ENCODE measurements around the gene SLC22A5. TPM values are rescaled to one million over a fixed set of nuclear protein-coding genes. Genes with fewer than 3 reads are reported as not detected.

Gene SLC22A5
- total RNA-seq, 2 experiments from 2014 or later: 4.0 to 4.1 TPM

- no peak for DNase-seq
- no peak overlapping the region for H3K27ac Mint-ChIP-seq
- CTCF ChIA-PET: interaction anchor here (0.8 to 12.3 kb wide), 7 partner anchors 10 to 138 kb away, joined by 3 to 342 read pairs (median 3); no protein-coding TSS in a partner anchor
These were observed 19.5 kb downstream of the SLC22A5 start for GRCh38 chr5:132389051-132389331.

GRCh38 chr5:132389585-132390286, 20.2 kb downstream of the SLC22A5 start:
- ChIA-PET POLR2A (interaction anchor here (0.7 to 8.7 kb wide), 8 partner anchors 21 to 112 kb away, joined by 3 to 68 read pairs (median 8); partner anchors contain the start of gene IRF1), CTCF (interaction anchor here (0.6 to 12.3 kb wide), 8 partner anchors 8 to 431 kb away, joined by 3 to 342 read pairs (median 3); no protein-coding TSS in a partner anchor)
- Mint-ChIP-seq H3K4me3 (no peak overlapping the region), H3K27me3 (no peaks in the 10 kb centered on the region), H3K27ac (no peak overlapping the region), H3K9me3 (no peaks in the 10 kb centered on the region), H3K4me1 (ENCODE audit: low read depth) (peaks cover 44% of the 10 kb centered on the region), H3K36me3 (ENCODE audit: low read depth) (peaks cover 5% of the 10 kb centered on the region)
- DNase-seq: peak; percentile 35
- intact Hi-C loops (cut with micrococcal nuclease): loop anchor here (10.0 kb wide), 1 partner anchor 435 kb away; no protein-coding TSS in a partner anchor
- peak; percentile 31 for ATAC-seq
- TF ChIP-seq, protein P1, sequence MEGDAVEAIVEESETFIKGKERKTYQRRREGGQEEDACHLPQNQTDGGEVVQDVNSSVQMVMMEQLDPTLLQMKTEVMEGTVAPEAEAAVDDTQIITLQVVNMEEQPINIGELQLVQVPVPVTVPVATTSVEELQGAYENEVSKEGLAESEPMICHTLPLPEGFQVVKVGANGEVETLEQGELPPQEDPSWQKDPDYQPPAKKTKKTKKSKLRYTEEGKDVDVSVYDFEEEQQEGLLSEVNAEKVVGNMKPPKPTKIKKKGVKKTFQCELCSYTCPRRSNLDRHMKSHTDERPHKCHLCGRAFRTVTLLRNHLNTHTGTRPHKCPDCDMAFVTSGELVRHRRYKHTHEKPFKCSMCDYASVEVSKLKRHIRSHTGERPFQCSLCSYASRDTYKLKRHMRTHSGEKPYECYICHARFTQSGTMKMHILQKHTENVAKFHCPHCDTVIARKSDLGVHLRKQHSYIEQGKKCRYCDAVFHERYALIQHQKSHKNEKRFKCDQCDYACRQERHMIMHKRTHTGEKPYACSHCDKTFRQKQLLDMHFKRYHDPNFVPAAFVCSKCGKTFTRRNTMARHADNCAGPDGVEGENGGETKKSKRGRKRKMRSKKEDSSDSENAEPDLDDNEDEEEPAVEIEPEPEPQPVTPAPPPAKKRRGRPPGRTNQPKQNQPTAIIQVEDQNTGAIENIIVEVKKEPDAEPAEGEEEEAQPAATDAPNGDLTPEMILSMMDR (IDR thresholded peaks at IDR 0.05): no peak

More at GRCh38 chr5:132389051-132389331, 19.5 kb downstream of the SLC22A5 start:
- Mint-ChIP-seq H3K4me1 (ENCODE audit: low read depth) (peaks cover 44% of the 10 kb centered on the region), H3K36me3 (ENCODE audit: low read depth) (peaks cover 5% of the 10 kb centered on the region), H3K9me3 (no peaks in the 10 kb centered on the region), H3K4me3 (no peak overlapping the region), H3K27me3 (no peaks in the 10 kb centered on the region)
- intact Hi-C loops (cut with micrococcal nuclease): loop anchor here (10.0 kb wide), 1 partner anchor 436 kb away; no protein-coding TSS in a partner anchor
- ATAC-seq: no peak
- TF ChIP-seq, protein P1 (IDR thresholded peaks at IDR 0.05): no peak
- POLR2A ChIA-PET: interaction anchor here (0.7 to 8.7 kb wide), 7 partner anchors 22 to 112 kb away, joined by 3 to 68 read pairs (median 4); partner anchors contain the start of gene IRF1

DNA sequence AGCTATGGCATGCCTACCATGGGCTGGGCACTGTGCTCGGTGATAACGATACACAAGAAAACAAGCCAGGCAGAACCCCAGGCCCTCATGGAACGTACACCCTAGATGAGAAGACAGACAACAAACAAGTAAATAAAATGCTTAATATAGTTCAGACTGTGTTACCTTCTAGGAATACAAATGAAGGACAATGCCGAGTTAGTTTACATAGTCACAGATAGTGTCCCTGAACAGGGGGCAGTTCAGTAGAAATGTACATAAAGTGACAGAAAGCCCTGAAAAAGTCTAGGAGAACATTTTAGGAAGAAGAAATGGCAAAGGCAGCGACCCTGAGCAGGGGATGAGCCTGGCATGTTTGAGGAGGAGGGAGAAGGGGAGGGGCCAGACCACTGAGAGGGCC, 21.7 kb downstream of the SLC22A5 start:
- Mint-ChIP-seq H3K9me3 (no peaks in the 10 kb centered on the region), H3K27me3 (no peaks in the 10 kb centered on the region), H3K27ac (no peak overlapping the region), H3K36me3 (ENCODE audit: low read depth) (peaks cover 9% of the 10 kb centered on the region), H3K4me3 (no peak overlapping the region), H3K4me1 (ENCODE audit: low read depth) (peaks cover 47% of the 10 kb centered on the region)
- CTCF ChIA-PET: interaction anchor here (12.3 kb wide), 1 partner anchor 110 kb away, joined by 342 read pairs; no protein-coding TSS in a partner anchor
- POLR2A ChIA-PET: interaction anchor here (1.0 to 8.7 kb wide), 8 partner anchors 12 to 109 kb away, joined by 3 to 61 read pairs (median 6); partner anchors contain the start of gene IRF1
- ATAC-seq (no peak), DNase-seq (no peak)
- TF ChIP-seq, protein P1 (IDR thresholded peaks at IDR 0.05): no peak
- intact Hi-C loops (cut with micrococcal nuclease): no loop called here

GRCh38 chr5:132391870-132392269, 22.4 kb downstream of the SLC22A5 start:
- peaks cover 9% of the 10 kb centered on the region for H3K36me3 Mint-ChIP-seq (ENCODE audit: low read depth)
- intact Hi-C loops (cut with micrococcal nuclease): no loop called here
- no peak overlapping the region for H3K4me3 Mint-ChIP-seq
- ChIA-PET POLR2A (interaction anchor here (0.8 to 8.7 kb wide), 11 partner anchors 13 to 109 kb away, joined by 3 to 61 read pairs (median 4); partner anchors contain the start of gene IRF1), CTCF (interaction anchor here (1.3 to 12.3 kb wide), 2 partner anchors 109 to 134 kb away, joined by 4 to 342 read pairs; no protein-coding TSS in a partner anchor)
- H3K27ac Mint-ChIP-seq: no peak overlapping the region
- no peaks in the 10 kb centered on the region for H3K27me3 Mint-ChIP-seq
- TF ChIP-seq, protein P1 (IDR thresholded peaks at IDR 0.05): no peak
- no peaks in the 10 kb centered on the region for H3K9me3 Mint-ChIP-seq
- ATAC-seq (peak; percentile 17), DNase-seq (no peak)
- peaks cover 47% of the 10 kb centered on the region for H3K4me1 Mint-ChIP-seq (ENCODE audit: low read depth)

DNA sequence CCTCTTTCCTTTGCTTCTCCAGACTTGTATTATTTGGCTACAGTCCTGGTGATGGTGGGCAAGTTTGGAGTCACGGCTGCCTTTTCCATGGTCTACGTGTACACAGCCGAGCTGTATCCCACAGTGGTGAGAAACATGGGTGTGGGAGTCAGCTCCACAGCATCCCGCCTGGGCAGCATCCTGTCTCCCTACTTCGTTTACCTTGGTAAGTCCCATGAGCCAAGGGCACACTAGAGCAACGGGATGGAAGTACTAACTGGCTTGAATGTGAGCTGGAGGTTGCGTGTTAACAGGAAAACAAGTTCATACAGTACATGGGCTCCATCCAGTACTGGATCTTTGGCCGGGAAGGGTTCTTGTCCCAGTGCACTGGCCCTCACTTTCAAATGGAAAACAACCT, 22.9 kb downstream of the SLC22A5 start:
- POLR2A ChIA-PET: interaction anchor here (0.8 to 6.1 kb wide), 7 partner anchors 14 to 103 kb away, joined by 3 to 49 read pairs (median 5); partner anchors contain the start of gene IRF1

More for the DNA sequence above, 22.9 kb downstream of the SLC22A5 start:
- TF ChIP-seq, protein P1 (IDR thresholded peaks at IDR 0.05): no peak
- Mint-ChIP-seq H3K27ac (no peak overlapping the region), H3K4me1 (ENCODE audit: low read depth) (peaks cover 48% of the 10 kb centered on the region), H3K27me3 (no peaks in the 10 kb centered on the region), H3K4me3 (no peak overlapping the region), H3K36me3 (ENCODE audit: low read depth) (peaks cover 9% of the 10 kb centered on the region), H3K9me3 (no peaks in the 10 kb centered on the region)
- intact Hi-C loops (cut with micrococcal nuclease): no loop called here
- ATAC-seq (no peak), DNase-seq (no peak)
- CTCF ChIA-PET: interaction anchor here (1.3 to 12.3 kb wide), 2 partner anchors 108 to 134 kb away, joined by 4 to 342 read pairs; no protein-coding TSS in a partner anchor
